DND-41 (cell line): ENCODE measurements around the gene STX3.

Source experiments
- EZH2 ChIP-seq: IDR thresholded peaks from 3 replicates; pipeline ENCODE4 v1.6.1; 2012; ENCODE audit warnings: borderline replicate concordance, low read depth, mild to moderate bottlenecking, moderate library complexity, low read length, inconsistent platforms; ENCODE audit not compliant: severe bottlenecking
- TF ChIP-seq, protein P1 (sequence below): IDR thresholded peaks from 2 replicates; pipeline ENCODE4 v1.5.1; 2012; ENCODE audit warnings: borderline replicate concordance, low read length, moderate library complexity, mild to moderate bottlenecking; ENCODE audit not compliant: poor library complexity, severe bottlenecking; ENCODE audit errors: extremely low read depth

DNA sequence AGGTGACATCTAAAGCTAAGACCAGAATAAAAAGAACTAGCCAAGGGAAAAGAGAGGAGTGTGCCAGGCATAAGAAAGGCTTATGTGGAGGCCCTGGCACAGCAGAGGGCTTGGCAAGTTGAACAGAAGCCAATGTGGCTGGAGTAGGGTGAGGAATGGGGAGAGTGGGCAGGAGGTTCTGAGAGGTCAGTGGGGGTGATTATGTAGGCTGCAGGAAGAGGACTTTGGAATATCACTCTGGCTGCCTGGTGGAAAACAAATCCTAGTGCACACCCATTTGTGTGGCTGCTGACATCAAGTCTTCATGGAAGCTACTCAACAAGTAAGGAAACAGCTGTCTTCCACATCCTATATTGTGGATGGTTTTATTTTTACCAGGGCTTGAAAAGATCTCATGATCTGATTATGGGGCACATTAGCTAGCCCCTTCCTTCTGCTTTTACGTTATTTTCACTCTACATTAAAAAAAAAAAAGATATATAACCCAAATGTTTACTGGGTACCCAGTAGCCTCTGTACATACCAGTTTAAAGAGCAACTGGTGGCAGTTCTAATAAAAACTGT lies 52.0 kb downstream of the STX3 start:
- TF ChIP-seq, protein P1, sequence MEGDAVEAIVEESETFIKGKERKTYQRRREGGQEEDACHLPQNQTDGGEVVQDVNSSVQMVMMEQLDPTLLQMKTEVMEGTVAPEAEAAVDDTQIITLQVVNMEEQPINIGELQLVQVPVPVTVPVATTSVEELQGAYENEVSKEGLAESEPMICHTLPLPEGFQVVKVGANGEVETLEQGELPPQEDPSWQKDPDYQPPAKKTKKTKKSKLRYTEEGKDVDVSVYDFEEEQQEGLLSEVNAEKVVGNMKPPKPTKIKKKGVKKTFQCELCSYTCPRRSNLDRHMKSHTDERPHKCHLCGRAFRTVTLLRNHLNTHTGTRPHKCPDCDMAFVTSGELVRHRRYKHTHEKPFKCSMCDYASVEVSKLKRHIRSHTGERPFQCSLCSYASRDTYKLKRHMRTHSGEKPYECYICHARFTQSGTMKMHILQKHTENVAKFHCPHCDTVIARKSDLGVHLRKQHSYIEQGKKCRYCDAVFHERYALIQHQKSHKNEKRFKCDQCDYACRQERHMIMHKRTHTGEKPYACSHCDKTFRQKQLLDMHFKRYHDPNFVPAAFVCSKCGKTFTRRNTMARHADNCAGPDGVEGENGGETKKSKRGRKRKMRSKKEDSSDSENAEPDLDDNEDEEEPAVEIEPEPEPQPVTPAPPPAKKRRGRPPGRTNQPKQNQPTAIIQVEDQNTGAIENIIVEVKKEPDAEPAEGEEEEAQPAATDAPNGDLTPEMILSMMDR, result no peak
- TF ChIP-seq EZH2, result no peak
